Ovary (tissue), 3 donors: ENCODE data around the gene PHLDB3.

Source experiments
- CTCF ChIP-seq, 3 donors: fragments of 450-650 bp in 2 of 3; fragments of 200-600 bp in 1 of 3; IDR thresholded peaks; one replicate each; pipeline versions ENCODE4 v1.5.1 to v1.8.0; 2016 to 2022; ENCODE audit warnings: antibody characterized with exemption in 3 of 3, mild to moderate bottlenecking in 1 of 3
- EP300 ChIP-seq: sonication (generic); formaldehyde crosslinking; IDR thresholded peaks from one replicate; pipeline ENCODE4 v1.6.1; 2017; ENCODE audit warnings: antibody characterized with exemption
- POLR2A ChIP-seq: fragments of 450-650 bp; IDR thresholded peaks from one replicate; pipeline ENCODE4 v1.6.1; 2017; ENCODE audit warnings: antibody characterized with exemption, mild to moderate bottlenecking, moderate library complexity
- donor health status: DM: no; HTN: no; CAD: no.

DNA sequence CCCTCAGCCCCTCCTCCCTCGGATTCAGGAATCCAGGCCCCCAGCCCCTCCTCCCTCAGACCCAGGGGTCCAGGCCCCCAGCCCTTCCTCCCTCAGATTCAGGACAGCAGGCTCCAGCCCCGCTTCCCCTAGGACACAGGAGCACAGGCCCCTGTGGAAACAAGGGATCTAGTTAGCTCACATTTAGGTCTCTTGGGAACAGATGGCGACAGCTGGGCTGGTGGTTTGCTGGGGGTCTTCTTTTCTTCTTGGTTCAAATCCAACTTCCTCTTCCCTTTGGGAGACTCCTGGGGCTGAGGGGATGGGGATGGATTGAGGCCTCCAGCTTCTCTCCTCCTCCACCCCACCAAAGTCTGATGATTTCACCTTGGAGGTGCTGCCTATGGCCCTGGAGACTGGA is 48.1 kb upstream of the PHLDB3 start:
- TF ChIP-seq POLR2A (no peak), CTCF (IDR thresholded peaks at IDR 0.05) (no peak), EP300 (no peak)
